Neural cell (in vitro differentiated cells): Measurements from ENCODE around the gene PAFAH1B1. TPM values are rescaled to one million over a fixed set of nuclear protein-coding genes. Genes with fewer than 3 reads are reported as not detected.

Experiments
- H2AFZ ChIP-seq: fragments of 200-600, 300-800 bp; sonication (generic), shearing (Covaris generic); 2 replicates; pipeline ENCODE4 v1.6.0; 2014; ENCODE audit warnings: low read depth, mild to moderate bottlenecking, antibody characterized with exemption, low read length, moderate library complexity
- H3F3A ChIP-seq: fragments of 200-600 bp; shearing (Covaris generic); 2 replicates; pipeline ENCODE4 v1.6.1; 2016; ENCODE audit warnings: mild to moderate bottlenecking, moderate library complexity, mixed read lengths, antibody characterized with exemption, low read length; ENCODE audit not compliant: insufficient read depth, poor library complexity, severe bottlenecking
- H3K27ac ChIP-seq: fragments of 200-600, 300-800 bp; sonication (generic), shearing (Covaris generic); 2 replicates; pipeline ENCODE4 v1.5.1; 2014; ENCODE audit warnings: mild to moderate bottlenecking, low read length, moderate library complexity
- H3K27me3 ChIP-seq: fragments of 300-800, 200-600 bp; sonication (generic), shearing (Covaris generic); 2 replicates; pipeline ENCODE4 v1.6.0; 2014; ENCODE audit warnings: mild to moderate bottlenecking, low read depth, low read length, moderate library complexity; ENCODE audit not compliant: insufficient read depth
- H3K36me3 ChIP-seq: fragments of 300-800, 200-600 bp; sonication (generic), shearing (Covaris generic); 2 replicates; pipeline ENCODE4 v1.5.1; 2014; ENCODE audit warnings: mild to moderate bottlenecking, antibody characterized with exemption, low read length, moderate library complexity; ENCODE audit not compliant: insufficient read depth
- H3K4me2 ChIP-seq: fragments of 300-800, 200-600 bp; sonication (generic), shearing (Covaris generic); 2 replicates; pipeline ENCODE4 v1.6.0; 2014; ENCODE audit warnings: mild to moderate bottlenecking, low read length
- H3K4me3 ChIP-seq: fragments of 300-800, 200-600 bp; sonication (generic), shearing (Covaris generic); 2 replicates; pipeline ENCODE4 v1.5.1; 2014; ENCODE audit warnings: mild to moderate bottlenecking, low read length, moderate library complexity
- H3K79me2 ChIP-seq: fragments of 200-600 bp; shearing (Covaris generic); replicated peaks from 2 replicates; pipeline ENCODE4 v1.6.0; 2014; ENCODE audit warnings: mild to moderate bottlenecking, low read length, moderate library complexity; ENCODE audit not compliant: insufficient read depth
- H3K9ac ChIP-seq: fragments of 300-800, 200-600 bp; sonication (generic), shearing (Covaris generic); 2 replicates; pipeline ENCODE4 v1.6.1; 2016; ENCODE audit warnings: mild to moderate bottlenecking, low read length, mixed read lengths
- H3K9me2 ChIP-seq: fragments of 200-600 bp; shearing (Covaris generic); 2 replicates; pipeline ENCODE4 v1.6.1; 2016; ENCODE audit warnings: mild to moderate bottlenecking, low read length, mixed read lengths; ENCODE audit not compliant: insufficient read depth
- H3K9me3 ChIP-seq: fragments of 200-600, 300-800 bp; sonication (generic), shearing (Covaris generic); 2 replicates; pipeline ENCODE4 v1.6.1; 2016; ENCODE audit warnings: mild to moderate bottlenecking, mixed run types, low read length, moderate library complexity, mixed read lengths
- H4K20me1 ChIP-seq: fragments of 200-600 bp; shearing (Covaris generic); 2 replicates; pipeline ENCODE4 v1.6.1; 2016; ENCODE audit warnings: mild to moderate bottlenecking, mixed run types; ENCODE audit not compliant: insufficient read depth
- CTCF ChIP-seq: fragments of 450-650 bp; IDR thresholded peaks from 2 replicates; pipeline ENCODE4 v1.5.1; 2014; ENCODE audit warnings: antibody characterized with exemption, mild to moderate bottlenecking, moderate library complexity; ENCODE audit not compliant: poor library complexity, severe bottlenecking
- EP300 ChIP-seq: fragments of 450-650 bp; conservative IDR thresholded peaks from 2 replicates; pipeline ENCODE4 v1.6.1; 2014; ENCODE audit warnings: antibody characterized with exemption, mild to moderate bottlenecking, moderate library complexity; ENCODE audit not compliant: poor library complexity, severe bottlenecking
- EZH2 ChIP-seq: fragments of 200-600, 300-800 bp; shearing (Covaris generic), sonication (generic); IDR thresholded peaks from 2 replicates; pipeline ENCODE4 v1.6.1; 2014; ENCODE audit warnings: antibody characterized with exemption, low read length, borderline replicate concordance, mild to moderate bottlenecking; ENCODE audit not compliant: insufficient read depth, poor library complexity, severe bottlenecking
- MXI1 ChIP-seq: fragments of 450-650 bp; conservative IDR thresholded peaks from 2 replicates; pipeline ENCODE4 v1.6.1; 2014; ENCODE audit warnings: antibody characterized with exemption, mild to moderate bottlenecking; ENCODE audit not compliant: poor library complexity, severe bottlenecking
- POLR2AphosphoS5 ChIP-seq: IDR thresholded peaks from 2 replicates; pipeline ENCODE4 v1.6.1; 2012
- RAD21 ChIP-seq: fragments of 450-650 bp; conservative IDR thresholded peaks from 2 replicates; pipeline ENCODE4 v1.6.1; 2014; ENCODE audit warnings: antibody characterized with exemption, mild to moderate bottlenecking, moderate library complexity
- REST ChIP-seq: IDR thresholded peaks from 2 replicates; pipeline ENCODE4 v1.6.1; 2012; ENCODE audit warnings: borderline replicate concordance
- SMC3 ChIP-seq: fragments of 450-650 bp; conservative IDR thresholded peaks from 2 replicates; pipeline ENCODE4 v1.6.1; 2014; ENCODE audit warnings: antibody characterized with exemption, mild to moderate bottlenecking, moderate library complexity; ENCODE audit not compliant: poor library complexity
- TAF1 ChIP-seq: IDR thresholded peaks from 2 replicates; pipeline ENCODE4 v1.6.1; 2012; ENCODE audit warnings: low read depth
- polyA plus RNA-seq: library from polyadenylated mRNA; depleted of rRNA; stranded (reverse); fragments of >200 nt; gene quantifications from 2 replicates; pipeline ENCODE4 v1.2.3, GENCODE V29; 2014

PAFAH1B1 gene
- polyA plus RNA-seq, 1 donor from 2014 or later, result 305 TPM

- Histone ChIP-seq H3K9ac (no peak overlapping the region), H3K9me2 (no peaks in the 10 kb centered on the region), H3F3A (no peaks in the 10 kb centered on the region), H3K4me3 (no peak overlapping the region), H3K79me2 (peaks cover 94% of the 10 kb centered on the region), H3K27ac (no peak overlapping the region), H2AFZ (no peak overlapping the region), H4K20me1 (peaks cover 65% of the 10 kb centered on the region), H3K27me3 (no peaks in the 10 kb centered on the region), H3K36me3 (no peaks in the 10 kb centered on the region), H3K9me3 (no peaks in the 10 kb centered on the region), H3K4me2 (no peak overlapping the region)
- TF ChIP-seq EP300 (no peak), CTCF (no peak), REST (no peak), POLR2AphosphoS5 (no peak), TAF1 (no peak), RAD21 (no peak)
Measured at GRCh38 chr17:2610195-2611175, 17.0 kb downstream of the PAFAH1B1 start.

- no peaks in the 10 kb centered on the region for H3K9me2 ChIP-seq
- no peaks in the 10 kb centered on the region for H3F3A ChIP-seq
- H3K4me2 ChIP-seq, result no peak overlapping the region
- H3K36me3 ChIP-seq, result no peaks in the 10 kb centered on the region
- peaks cover 75% of the 10 kb centered on the region for H4K20me1 ChIP-seq
- TF ChIP-seq MXI1 (no peak), CTCF (no peak), REST (no peak), EZH2 (no peak), POLR2AphosphoS5 (no peak), SMC3 (no peak), TAF1 (no peak), EP300 (no peak), RAD21 (no peak)
- no peak overlapping the region for H2AFZ ChIP-seq
- no peaks in the 10 kb centered on the region for H3K27me3 ChIP-seq
- peaks cover 95% of the 10 kb centered on the region for H3K79me2 ChIP-seq
- no peak overlapping the region for H3K9ac ChIP-seq
- no peak overlapping the region for H3K4me3 ChIP-seq
- H3K9me3 ChIP-seq, result no peaks in the 10 kb centered on the region
- no peak overlapping the region for H3K27ac ChIP-seq
Measured at GRCh38 chr17:2611627-2612026, 18.2 kb downstream of the PAFAH1B1 start.
